ENCODE data around the gene CDCA3.

Gene CDCA3

GRCh38 chr12:6834873-6835272 lies 16.2 kb downstream of the CDCA3 start:
- no peak overlapping the region for H3K4me3 ChIP-seq (ENCODE audit: low read length)
- DNase-seq (ENCODE audit: low read depth) = no peak
- TF ChIP-seq CTCF (conservative IDR thresholded peaks at IDR 0.05; ENCODE audit: low read depth, low read length) = no peak

GRCh38 chr12:6834254-6834653 lies 16.8 kb downstream of the CDCA3 start:
- no peak for TF ChIP-seq CTCF (conservative IDR thresholded peaks at IDR 0.05; ENCODE audit: low read depth, low read length)
- no peak for DNase-seq (ENCODE audit: low read depth)
- no peak overlapping the region for H3K4me3 ChIP-seq (ENCODE audit: low read length)

- no peak for TF ChIP-seq CTCF (conservative IDR thresholded peaks at IDR 0.05; ENCODE audit: low read depth, low read length)
- no peak overlapping the region for H3K4me3 ChIP-seq (ENCODE audit: low read length)
- DNase-seq (ENCODE audit: low read depth) = no peak
Measured at GRCh38 chr12:6833189-6833890, 17.7 kb downstream of the CDCA3 start.

- H3K4me3 ChIP-seq (ENCODE audit: low read length) = no peak overlapping the region
- no peak for DNase-seq (ENCODE audit: low read depth)
- no peak for TF ChIP-seq CTCF (conservative IDR thresholded peaks at IDR 0.05; ENCODE audit: low read depth, low read length)
Measured at GRCh38 chr12:6832125-6832524, 19.0 kb downstream of the CDCA3 start.

- no peak for TF ChIP-seq CTCF (conservative IDR thresholded peaks at IDR 0.05; ENCODE audit: low read depth, low read length)
- no peak overlapping the region for H3K4me3 ChIP-seq (ENCODE audit: low read length)
- no peak for DNase-seq (ENCODE audit: low read depth)
Measured at GRCh38 chr12:6831450-6831995, 19.6 kb downstream of the CDCA3 start.

- no peak for DNase-seq (ENCODE audit: low read depth)
- no peak for TF ChIP-seq CTCF (conservative IDR thresholded peaks at IDR 0.05; ENCODE audit: low read depth, low read length)
- no peak overlapping the region for H3K4me3 ChIP-seq (ENCODE audit: low read length)
Measured at GRCh38 chr12:6830999-6831398, 20.1 kb downstream of the CDCA3 start.

GRCh38 chr12:6830286-6830890 lies 20.7 kb downstream of the CDCA3 start:
- no peak overlapping the region for H3K4me3 ChIP-seq (ENCODE audit: low read length)
- TF ChIP-seq CTCF (conservative IDR thresholded peaks at IDR 0.05; ENCODE audit: low read depth, low read length) = no peak
- no peak for DNase-seq (ENCODE audit: low read depth)
